Prostate gland (tissue), 2 donors: Measurements from ENCODE around the gene ST6GALNAC5. TPM values are rescaled to one million over a fixed set of nuclear protein-coding genes. Genes with fewer than 3 reads are reported as not detected.

ENCODE experiments used
- DNase-seq: peaks from one replicate; pipeline ENCODE4 v3.0.0-alpha.2; 2019; ENCODE audit warnings: low spot score
- H3K27ac ChIP-seq, 2 donors: fragments of 200-600 bp; sonication (generic); 2 replicates each; pipeline ENCODE4 v1.5.1; 2017 to 2019
- H3K27me3 ChIP-seq: fragments of 200-600 bp; sonication (generic); replicated peaks from 2 replicates; pipeline ENCODE4 v1.5.1; 2019; ENCODE audit not compliant: insufficient read depth
- H3K36me3 ChIP-seq, 2 donors: fragments of 200-600 bp; sonication (generic); 1 replicate in 1 of 2; 2 replicates in 1 of 2; pipeline versions ENCODE4 v1.5.1 to v1.8.1; 2017 to 2019
- H3K4me1 ChIP-seq: fragments of 200-600 bp; sonication (generic); replicated peaks from 2 replicates; pipeline ENCODE4 v1.5.1; 2019
- H3K4me3 ChIP-seq, 2 donors: fragments of 200-600 bp; sonication (generic); 2 replicates each; pipeline ENCODE4 v1.5.1; 2017 to 2019
- H3K9me3 ChIP-seq: fragments of 200-600 bp; sonication (generic); 2 replicates; pipeline ENCODE4 v1.5.1; 2017
- CTCF ChIP-seq, 4 experiments: fragments of 200-600 bp in 2 of 4; fragments of 450-650 bp in 2 of 4; sonication (generic) in 2 of 4; IDR thresholded peaks; 1 replicate in 3 of 4; 2 replicates in 1 of 4; pipeline ENCODE4 v1.5.1; 2016 to 2019; ENCODE audit warnings: antibody characterized with exemption in 4 of 4, mild to moderate bottlenecking in 2 of 4, moderate library complexity in 2 of 4
- POLR2A ChIP-seq: fragments of 450-650 bp; IDR thresholded peaks from one replicate; pipeline ENCODE4 v1.6.1; 2016; ENCODE audit warnings: antibody characterized with exemption, mild to moderate bottlenecking
- POLR2AphosphoS5 ChIP-seq: sonication (generic); formaldehyde crosslinking; IDR thresholded peaks from one replicate; pipeline ENCODE4 v1.6.1; 2017; ENCODE audit warnings: antibody characterized with exemption
- WGBS: methylation state at CpG from one replicate; pipeline ENCODE4 v1.1.5; 2018; 5-methylcytosine and 5-hydroxymethylcytosine counted together
- intact Hi-C: fragments of 100-400 bp; cut with DNase I; formaldehyde crosslinking; loops from one replicate; pipeline ENCODE4 v1.14.2; 2022
- total RNA-seq, 2 donors: library from RNA; depleted of rRNA; stranded (reverse); fragments of >200 nt; gene quantifications; one replicate each; pipeline ENCODE4 v1.1.0, GENCODE V29; 2016

Gene ST6GALNAC5
- total RNA-seq, 2 donors from 2014 or later, result 4.8 to 18.5 TPM

GRCh38 chr1:76989976-76990375 is 122.7 kb downstream of the ST6GALNAC5 start:
- no peak for DNase-seq
- TF ChIP-seq CTCF (IDR thresholded peaks at IDR 0.05) (no peak), POLR2A (no peak), POLR2AphosphoS5 (no peak)

GRCh38 chr1:76993036-76993435 is 125.8 kb downstream of the ST6GALNAC5 start:
- H3K4me3 ChIP-seq, result no peak overlapping the region
- no peak overlapping the region for H3K27ac ChIP-seq
- H3K4me1 ChIP-seq, result no peaks in the 10 kb centered on the region
- DNase-seq, result no peak
- WGBS, result 100% methylated on average over 1 of the region's 1 CpG
- H3K9me3 ChIP-seq, result no peaks in the 10 kb centered on the region
- H3K36me3 ChIP-seq, result no peaks in the 10 kb centered on the region
- no peaks in the 10 kb centered on the region for H3K27me3 ChIP-seq
- intact Hi-C loops, result no loop called here
- TF ChIP-seq CTCF (IDR thresholded peaks at IDR 0.05), result no peak
- TF ChIP-seq POLR2A, result no peak
- TF ChIP-seq POLR2AphosphoS5, result no peak

More at GRCh38 chr1:76989976-76990375, 122.7 kb downstream of the ST6GALNAC5 start:
- H3K4me1 ChIP-seq, result no peaks in the 10 kb centered on the region
- H3K27ac ChIP-seq, result no peak overlapping the region
- intact Hi-C loops, result no loop called here
- no peaks in the 10 kb centered on the region for H3K27me3 ChIP-seq
- 90% methylated on average over 2 of the region's 2 CpGs for WGBS
- no peak overlapping the region for H3K4me3 ChIP-seq
- no peaks in the 10 kb centered on the region for H3K36me3 ChIP-seq
- H3K9me3 ChIP-seq, result no peaks in the 10 kb centered on the region

GRCh38 chr1:76998582-76999223 is 131.4 kb downstream of the ST6GALNAC5 start:
- Histone ChIP-seq H3K4me1 (no peaks in the 10 kb centered on the region), H3K9me3 (no peaks in the 10 kb centered on the region), H3K27me3 (no peaks in the 10 kb centered on the region), H3K36me3 (no peaks in the 10 kb centered on the region), H3K27ac (no peak overlapping the region), H3K4me3 (no peak overlapping the region)
- TF ChIP-seq POLR2AphosphoS5 (no peak), POLR2A (no peak), CTCF (IDR thresholded peaks at IDR 0.05) (no peak)
- WGBS, result 64% methylated on average over 4 of the region's 4 CpGs
- intact Hi-C loops, result no loop called here
- no peak for DNase-seq

GRCh38 chr1:77007675-77008074 is 140.4 kb downstream of the ST6GALNAC5 start:
- intact Hi-C loops, result no loop called here
- Histone ChIP-seq H3K4me1 (no peaks in the 10 kb centered on the region), H3K36me3 (no peaks in the 10 kb centered on the region), H3K27ac (no peak overlapping the region), H3K4me3 (no peak overlapping the region), H3K9me3 (no peaks in the 10 kb centered on the region), H3K27me3 (no peaks in the 10 kb centered on the region)
- TF ChIP-seq POLR2A (no peak), CTCF (IDR thresholded peaks at IDR 0.05) (no peak), POLR2AphosphoS5 (no peak)
- 95% methylated on average over 3 of the region's 3 CpGs for WGBS
- no peak for DNase-seq

GRCh38 chr1:77010937-77011336 is 143.7 kb downstream of the ST6GALNAC5 start:
- Histone ChIP-seq H3K4me1 (no peaks in the 10 kb centered on the region), H3K9me3 (no peaks in the 10 kb centered on the region), H3K36me3 (no peaks in the 10 kb centered on the region), H3K4me3 (no peak overlapping the region), H3K27me3 (no peaks in the 10 kb centered on the region), H3K27ac (no peak overlapping the region)
- no peak for TF ChIP-seq POLR2A
- DNase-seq, result no peak
- intact Hi-C loops, result no loop called here
- 72% methylated on average over 8 of the region's 8 CpGs for WGBS
